Measurements from ENCODE around the gene OLFML3.

The OLFML3 gene

GRCh38 chr1:114025609-114026401 lies 46.5 kb downstream of the OLFML3 start:
- no peak for DNase-seq (ENCODE audit: low read depth)

- DNase-seq (ENCODE audit: low read depth) = peak; percentile 53
These were observed 47.5 kb downstream of the OLFML3 start for GRCh38 chr1:114026797-114027196.

Data from fibroblast of gingiva (primary cell).